GOT3 (cell line): ENCODE data around the gene SCT.

Source experiments
- DNase-seq: peaks from one replicate; lab custom pipeline; 2025; ENCODE audit warnings: mixed read lengths; lab: John Stamatoyannopoulos, UW

Gene SCT

DNA sequence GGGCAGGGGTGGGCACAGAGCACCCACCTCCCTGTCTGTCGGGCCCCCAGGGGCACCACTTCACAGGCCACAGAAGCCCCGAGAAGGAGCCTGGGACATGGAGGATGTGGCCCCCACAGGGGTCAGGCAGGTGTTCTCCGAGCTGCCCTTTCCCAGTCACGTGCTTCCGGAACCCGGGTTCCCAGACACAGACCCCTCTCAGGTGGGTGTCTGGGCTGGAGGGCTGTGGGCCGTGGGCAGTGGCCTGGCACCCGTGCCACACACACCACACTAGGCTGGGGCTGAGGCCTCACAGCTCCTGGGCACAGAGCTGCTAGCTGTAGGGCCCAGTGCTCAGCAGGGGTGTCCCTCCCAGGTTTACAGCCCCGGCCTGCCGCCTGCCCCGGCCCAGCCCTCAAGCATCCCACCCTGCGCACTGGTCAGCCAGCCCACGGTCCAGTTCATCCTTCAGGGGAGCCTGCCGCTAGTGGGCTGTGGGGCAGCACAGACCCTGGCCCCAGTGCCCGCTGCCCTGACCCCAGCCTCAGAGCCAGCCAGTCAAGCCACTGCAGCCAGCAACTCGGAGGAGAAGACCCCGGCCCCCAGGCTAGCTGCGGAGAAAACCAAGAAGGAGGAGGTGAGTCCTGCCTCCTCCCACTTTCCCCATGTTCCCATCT, 16.7 kb downstream of the SCT start:
- no peak for DNase-seq

- DNase-seq, result no peak
Measured at GRCh38 chr11:609341-609811, 17.6 kb downstream of the SCT start.

DNA sequence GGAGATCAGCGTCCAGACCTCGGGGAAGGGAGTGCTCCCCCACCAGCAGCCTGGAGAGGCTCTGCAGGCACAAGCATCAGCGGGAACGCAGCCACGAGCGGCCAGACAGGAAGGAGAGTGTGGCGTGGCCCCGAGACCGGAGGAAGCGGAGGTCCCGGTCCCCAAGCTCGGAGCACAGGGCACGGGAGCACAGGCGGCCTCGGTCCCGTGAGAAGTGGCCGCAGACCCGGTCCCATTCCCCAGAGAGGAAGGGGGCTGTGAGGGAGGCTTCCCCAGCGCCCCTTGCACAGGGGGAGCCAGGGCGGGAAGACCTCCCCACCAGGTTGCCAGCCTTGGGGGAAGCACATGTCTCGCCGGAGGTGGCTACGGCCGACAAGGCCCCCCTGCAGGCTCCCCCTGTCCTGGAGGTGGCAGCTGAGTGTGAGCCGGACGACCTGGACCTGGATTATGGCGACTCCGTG, 18.2 kb downstream of the SCT start:
- no peak for DNase-seq

DNA sequence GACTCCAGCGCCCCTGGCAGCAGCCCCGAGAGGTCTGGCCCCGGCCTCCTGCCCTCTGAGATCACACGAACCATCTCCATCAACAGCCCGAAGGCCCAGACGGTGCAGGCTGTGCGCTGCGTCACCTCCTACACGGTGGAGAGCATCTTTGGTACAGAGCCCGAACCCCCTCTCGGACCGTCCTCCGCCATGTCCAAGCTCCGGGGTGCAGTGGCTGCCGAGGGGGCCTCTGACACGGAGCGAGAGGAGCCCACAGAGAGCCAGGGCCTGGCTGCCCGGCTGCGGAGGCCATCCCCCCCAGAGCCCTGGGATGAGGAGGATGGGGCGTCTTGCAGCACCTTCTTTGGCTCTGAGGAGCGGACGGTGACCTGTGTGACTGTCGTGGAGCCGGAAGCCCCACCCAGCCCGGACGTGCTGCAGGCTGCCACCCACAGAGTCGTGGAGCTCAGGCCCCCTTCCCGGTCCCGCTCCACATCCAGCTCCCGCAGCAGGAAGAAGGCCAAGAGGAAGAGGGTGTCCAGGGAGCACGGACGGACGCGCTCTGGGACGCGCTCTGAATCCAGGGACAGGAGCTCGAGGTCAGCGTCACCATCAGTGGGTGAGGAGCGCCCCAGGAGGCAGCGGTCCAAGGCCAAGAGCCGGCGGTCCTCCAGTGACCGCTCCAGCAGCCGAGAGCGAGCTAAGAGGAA, 18.9 kb downstream of the SCT start:
- no peak for DNase-seq

DNA sequence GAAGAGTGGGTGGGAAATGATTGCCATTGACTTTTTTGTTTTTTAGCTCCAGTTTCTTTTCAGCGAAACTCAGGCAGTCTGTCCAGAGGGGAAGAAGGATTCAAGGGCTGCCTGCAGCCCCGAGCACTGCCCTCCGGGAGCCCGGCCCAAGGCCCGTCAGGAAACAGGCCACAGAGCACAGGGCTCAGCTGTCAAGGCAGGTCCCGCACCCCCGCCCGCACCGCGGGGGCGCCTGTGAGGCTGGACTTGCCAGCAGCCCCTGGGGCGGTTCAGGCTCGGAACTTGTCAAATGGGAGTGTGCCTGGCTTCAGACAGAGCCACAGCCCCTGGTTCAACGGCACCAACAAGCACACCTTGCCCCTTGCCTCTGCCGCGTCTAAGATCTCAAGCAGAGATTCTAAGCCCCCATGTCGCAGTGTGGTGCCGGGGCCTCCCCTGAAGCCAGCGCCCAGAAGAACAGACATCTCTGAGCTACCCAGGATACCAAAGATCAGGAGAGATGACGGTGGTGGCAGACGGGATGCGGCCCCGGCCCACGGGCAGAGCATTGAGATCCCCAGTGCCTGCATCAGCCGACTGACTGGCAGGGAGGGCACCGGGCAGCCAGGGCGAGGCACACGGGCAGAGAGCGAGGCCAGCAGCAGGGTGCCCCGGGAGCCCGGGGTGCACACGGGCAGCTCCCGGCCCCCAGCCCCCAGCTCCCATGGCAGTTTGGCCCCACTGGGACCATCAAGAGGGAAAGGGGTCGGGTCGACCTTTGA, 19.8 kb downstream of the SCT start:
- no peak for DNase-seq

DNA sequence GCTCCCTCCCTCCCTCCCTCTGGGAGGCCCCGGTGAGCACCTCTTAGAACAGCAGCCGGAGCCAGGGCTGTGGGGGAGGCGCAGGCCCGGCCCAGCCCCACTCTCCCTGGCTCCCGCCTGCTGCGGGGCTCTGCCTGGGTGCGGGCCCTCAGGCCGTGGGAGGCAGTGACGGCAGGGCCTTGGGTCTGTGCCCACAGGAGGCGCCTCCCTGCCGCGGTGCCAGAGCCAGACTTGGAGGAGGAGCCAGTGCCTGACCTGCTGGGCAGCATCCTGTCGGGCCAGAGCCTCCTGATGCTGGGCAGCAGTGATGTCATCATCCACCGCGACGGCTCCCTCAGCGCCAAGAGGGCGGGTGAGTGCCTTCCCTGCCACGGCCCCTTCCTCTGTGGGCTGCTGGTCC, 20.7 kb downstream of the SCT start:
- DNase-seq, result no peak

DNA sequence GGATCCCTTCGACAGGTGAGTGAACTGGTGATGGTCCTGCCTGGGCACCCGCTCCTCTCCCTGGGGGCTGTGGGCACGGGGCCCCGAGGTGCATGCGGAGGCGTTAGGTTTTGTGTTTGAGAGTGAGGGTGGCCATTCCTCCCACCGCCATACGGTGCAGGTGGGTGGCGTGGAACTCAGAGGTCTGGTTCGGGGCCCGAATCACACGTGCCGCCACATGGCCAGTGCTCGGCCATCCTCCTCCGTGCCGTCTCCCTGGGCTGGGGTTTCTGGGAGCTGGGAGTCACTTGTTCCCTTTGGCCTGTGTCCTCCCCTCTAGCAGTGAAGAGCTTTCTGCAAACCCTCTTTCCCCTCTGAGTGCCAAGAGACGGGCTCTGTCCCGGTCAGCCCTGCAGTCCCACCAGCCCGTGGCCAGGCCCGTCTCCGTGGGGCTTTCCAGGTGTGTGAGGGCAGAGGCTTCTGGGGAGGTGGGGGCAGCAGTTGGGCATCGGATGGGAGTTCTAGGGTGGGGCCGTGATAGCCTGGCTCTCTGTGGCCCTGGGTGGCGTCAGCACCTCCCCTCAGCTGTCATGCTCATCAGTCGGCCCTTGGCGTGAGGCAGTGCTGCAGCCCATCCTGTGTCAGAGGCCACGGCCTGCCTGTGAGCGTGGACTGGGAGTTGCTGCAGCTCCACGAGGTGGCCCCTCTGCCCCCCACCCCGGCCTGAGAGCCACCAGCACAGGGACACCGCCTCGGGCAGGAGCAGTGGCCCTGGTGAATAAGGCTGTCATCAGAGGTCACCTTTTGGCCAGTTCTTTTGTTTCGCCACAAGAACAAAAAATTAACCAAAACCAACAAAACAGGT, 21.5 kb downstream of the SCT start:
- DNase-seq, result no peak

DNA sequence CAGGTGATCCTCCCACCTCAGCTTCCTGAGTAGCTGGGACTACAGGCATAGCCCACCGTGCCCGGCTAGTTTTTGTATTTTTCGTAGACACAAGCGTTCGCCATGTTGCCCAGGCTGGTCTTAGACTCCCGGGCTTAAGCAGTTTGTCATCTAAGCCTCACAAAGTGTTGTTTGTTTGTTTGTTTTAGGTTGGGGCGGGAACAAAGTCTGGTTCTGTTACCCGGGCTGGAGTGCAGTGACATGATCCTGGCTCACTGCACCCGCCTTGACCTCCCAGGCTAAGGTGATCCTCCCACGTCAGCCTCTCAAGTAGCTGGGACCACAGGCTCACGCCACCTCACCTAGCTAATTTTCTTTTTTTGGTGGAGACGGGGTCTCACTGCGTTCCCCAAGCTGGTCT, 23.8 kb downstream of the SCT start:
- DNase-seq, result no peak

- no peak for DNase-seq
Measured at GRCh38 chr11:601573-602245, 25.3 kb downstream of the SCT start.

GRCh38 chr11:598005-598680, 28.8 kb downstream of the SCT start:
- no peak for DNase-seq

- no peak for DNase-seq
Measured at GRCh38 chr11:597166-597725, 29.7 kb downstream of the SCT start.

GRCh38 chr11:596374-596773, 30.6 kb downstream of the SCT start:
- no peak for DNase-seq

DNA sequence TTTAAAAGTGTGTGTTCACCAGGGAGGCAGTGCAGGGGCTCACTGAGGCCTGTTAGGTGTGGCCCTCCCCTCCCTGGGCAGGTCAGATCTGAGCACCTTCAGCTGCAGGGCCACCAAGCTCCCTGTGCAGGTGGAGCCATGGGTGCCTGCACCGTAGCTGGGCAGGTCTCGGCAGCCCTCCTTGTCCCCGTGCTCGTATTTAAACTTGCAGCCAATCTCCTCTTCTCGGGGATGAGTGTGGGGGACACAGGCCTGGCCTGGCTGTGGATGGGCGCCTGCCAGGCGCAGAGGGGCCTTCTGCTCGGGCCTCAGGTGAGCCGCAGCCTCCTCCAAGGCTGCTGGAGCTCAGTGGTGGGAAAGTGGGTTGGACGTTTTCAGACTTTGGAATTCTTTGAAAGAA, 31.6 kb downstream of the SCT start:
- no peak for DNase-seq

GRCh38 chr11:593347-593746, 33.6 kb downstream of the SCT start:
- DNase-seq, result no peak

DNA sequence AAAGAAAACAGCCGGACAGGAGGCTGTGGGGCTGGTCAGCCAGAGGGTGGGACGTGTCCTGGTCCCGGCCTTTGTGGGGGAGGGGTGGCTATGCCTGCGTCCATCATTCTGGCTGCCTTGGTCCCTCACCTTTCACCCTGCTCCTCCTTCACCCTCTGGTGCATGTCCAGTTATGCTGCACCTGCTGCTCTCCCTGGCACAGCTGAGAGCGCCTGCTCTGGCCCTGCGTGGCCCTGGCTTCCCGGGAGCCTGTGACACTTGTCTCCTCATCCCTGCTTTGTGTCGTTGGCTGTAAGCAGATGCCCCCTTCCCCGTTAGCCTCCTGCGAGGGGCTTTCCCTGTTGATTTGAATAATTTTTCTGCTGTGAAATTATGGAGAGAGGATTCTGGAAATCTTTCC, 34.1 kb downstream of the SCT start:
- DNase-seq, result no peak

DNA sequence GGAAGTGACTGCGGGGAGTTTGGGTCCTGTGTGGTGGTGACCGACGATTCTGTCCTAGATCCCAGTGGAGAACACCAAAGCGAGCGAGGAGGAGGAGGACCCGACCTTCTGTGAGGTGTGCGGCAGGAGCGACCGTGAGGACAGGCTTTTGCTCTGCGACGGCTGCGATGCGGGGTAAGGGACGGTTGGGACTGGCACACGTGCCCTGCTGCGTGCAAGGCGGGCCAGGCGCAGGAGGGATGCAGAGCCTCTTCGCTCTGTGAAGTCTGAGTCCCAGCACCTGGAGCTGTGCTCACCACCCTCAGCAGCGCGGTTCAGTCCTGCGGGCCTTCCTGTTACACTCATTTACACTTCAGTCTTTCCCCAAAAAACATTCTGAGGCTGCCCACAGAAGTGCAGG, 34.5 kb downstream of the SCT start:
- no peak for DNase-seq

DNA sequence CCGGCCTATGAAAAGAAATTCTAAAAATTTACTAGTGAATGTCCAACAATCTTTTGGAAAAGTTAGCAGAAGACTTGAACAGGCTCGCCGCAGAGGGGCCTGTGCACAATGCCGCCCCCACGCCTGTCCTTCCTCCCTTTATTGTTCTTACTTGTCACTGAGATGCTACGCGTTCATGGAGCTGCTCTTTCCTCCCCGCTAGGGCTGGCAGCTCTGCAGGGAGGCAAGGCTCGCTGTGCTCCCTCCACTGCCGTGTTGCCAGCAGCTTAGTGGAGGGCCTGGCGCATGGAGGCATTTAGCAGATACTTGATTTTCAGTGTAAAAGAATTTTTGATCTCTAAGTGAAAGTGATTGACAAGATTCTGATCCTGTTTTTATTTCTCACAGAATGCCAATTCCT, 36.0 kb downstream of the SCT start:
- DNase-seq, result no peak

- no peak for DNase-seq
Measured at GRCh38 chr11:589798-590197, 37.2 kb downstream of the SCT start.

- DNase-seq, result no peak
Measured at GRCh38 chr11:587978-588380, 39.0 kb downstream of the SCT start.

- DNase-seq, result no peak
Measured at GRCh38 chr11:587546-587945, 39.4 kb downstream of the SCT start.
